Nephron progenitor cell (in vitro differentiated cells): ENCODE results near the gene RASSF8.

Experiments
- DNase-seq: peaks from one replicate; pipeline ENCODE4 v3.0.0; 2021
- H3K27ac Mint-ChIP-seq: 2 replicates; pipeline ENCODE4 v1.8.0; 2021; ENCODE audit warnings: mild to moderate bottlenecking, moderate library complexity, mixed read lengths
- H3K27me3 Mint-ChIP-seq: 2 replicates; pipeline ENCODE4 v1.8.0; 2021; ENCODE audit warnings: mild to moderate bottlenecking, low read depth, mixed read lengths; ENCODE audit not compliant: poor library complexity
- H3K36me3 Mint-ChIP-seq: 2 replicates; pipeline ENCODE4 v1.8.0; 2021; ENCODE audit warnings: low read depth, mixed read lengths
- H3K4me1 Mint-ChIP-seq: 2 replicates; pipeline ENCODE4 v1.8.0; 2021; ENCODE audit warnings: mixed read lengths
- H3K4me3 Mint-ChIP-seq: 2 replicates; pipeline ENCODE4 v1.8.0; 2021; ENCODE audit warnings: mild to moderate bottlenecking, moderate library complexity, mixed read lengths
- H3K9me3 Mint-ChIP-seq: 2 replicates; pipeline ENCODE4 v1.8.0; 2021; ENCODE audit warnings: mild to moderate bottlenecking, moderate library complexity, mixed read lengths
- TF ChIP-seq, protein P1 (sequence below): fragments of 200-600 bp; sonication (generic); IDR thresholded peaks from 2 replicates; pipeline ENCODE4 v1.5.0; 2021; ENCODE audit warnings: antibody characterized with exemption

The RASSF8 gene

DNA sequence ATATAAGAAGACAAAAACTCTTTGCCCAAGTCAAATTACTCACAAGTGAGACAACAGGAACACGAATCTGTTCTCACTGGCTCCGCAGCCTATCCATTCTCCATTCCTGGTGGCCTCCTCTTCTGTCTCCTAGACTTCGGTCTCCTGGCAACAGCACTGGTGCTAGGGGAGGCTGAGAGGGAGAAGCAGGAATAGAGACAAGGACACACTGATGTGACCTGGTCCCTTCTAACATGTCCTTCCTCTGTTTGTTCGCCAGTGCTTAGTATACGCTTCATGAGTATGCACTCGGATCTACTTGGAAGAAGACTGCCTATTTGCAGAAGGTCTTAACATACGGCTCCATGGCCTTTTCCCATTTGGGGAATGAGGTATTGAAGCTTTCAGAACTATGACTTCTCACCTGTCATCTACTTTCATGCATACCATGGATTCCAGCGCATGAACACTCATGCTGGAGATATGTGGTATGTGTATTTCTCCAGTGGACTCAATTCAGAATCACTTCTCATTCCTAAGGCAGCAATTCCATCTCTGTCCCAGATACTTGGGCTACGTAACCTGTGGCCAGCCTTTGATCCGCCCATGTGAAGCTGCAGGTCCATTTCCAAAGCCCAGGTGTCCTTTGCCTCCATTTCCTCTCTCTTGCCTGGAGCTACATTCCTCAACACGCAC lies 132.5 kb downstream of the RASSF8 start:
- TF ChIP-seq, protein P1, sequence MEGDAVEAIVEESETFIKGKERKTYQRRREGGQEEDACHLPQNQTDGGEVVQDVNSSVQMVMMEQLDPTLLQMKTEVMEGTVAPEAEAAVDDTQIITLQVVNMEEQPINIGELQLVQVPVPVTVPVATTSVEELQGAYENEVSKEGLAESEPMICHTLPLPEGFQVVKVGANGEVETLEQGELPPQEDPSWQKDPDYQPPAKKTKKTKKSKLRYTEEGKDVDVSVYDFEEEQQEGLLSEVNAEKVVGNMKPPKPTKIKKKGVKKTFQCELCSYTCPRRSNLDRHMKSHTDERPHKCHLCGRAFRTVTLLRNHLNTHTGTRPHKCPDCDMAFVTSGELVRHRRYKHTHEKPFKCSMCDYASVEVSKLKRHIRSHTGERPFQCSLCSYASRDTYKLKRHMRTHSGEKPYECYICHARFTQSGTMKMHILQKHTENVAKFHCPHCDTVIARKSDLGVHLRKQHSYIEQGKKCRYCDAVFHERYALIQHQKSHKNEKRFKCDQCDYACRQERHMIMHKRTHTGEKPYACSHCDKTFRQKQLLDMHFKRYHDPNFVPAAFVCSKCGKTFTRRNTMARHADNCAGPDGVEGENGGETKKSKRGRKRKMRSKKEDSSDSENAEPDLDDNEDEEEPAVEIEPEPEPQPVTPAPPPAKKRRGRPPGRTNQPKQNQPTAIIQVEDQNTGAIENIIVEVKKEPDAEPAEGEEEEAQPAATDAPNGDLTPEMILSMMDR, result no peak
- H3K36me3 Mint-ChIP-seq, result no peaks in the 10 kb centered on the region
- H3K4me1 Mint-ChIP-seq, result peaks cover 12% of the 10 kb centered on the region
- no peak for DNase-seq
- no peaks in the 10 kb centered on the region for H3K9me3 Mint-ChIP-seq
- H3K27ac Mint-ChIP-seq, result no peak overlapping the region
- H3K4me3 Mint-ChIP-seq, result no peak overlapping the region
- H3K27me3 Mint-ChIP-seq, result peaks cover 9% of the 10 kb centered on the region

DNA sequence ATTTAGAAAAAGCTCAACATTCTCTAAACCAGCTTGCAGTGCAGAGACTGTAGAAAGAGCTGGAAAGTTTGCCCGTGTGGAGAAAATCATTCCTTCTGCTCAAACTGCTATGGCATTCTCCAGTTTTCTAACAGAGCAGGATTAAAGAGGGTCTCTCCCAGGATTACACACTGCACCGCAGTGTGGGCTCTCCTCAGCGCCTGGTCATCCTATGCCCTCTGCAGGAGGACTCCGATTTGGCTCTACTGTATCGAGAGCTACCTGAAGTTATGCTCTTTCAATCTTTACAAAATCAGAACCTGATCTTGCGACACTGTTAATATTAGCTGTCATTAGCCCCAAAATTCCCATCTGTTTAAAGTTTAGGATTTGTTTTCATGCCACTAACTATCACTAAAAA lies 133.3 kb downstream of the RASSF8 start:
- no peak overlapping the region for H3K27ac Mint-ChIP-seq
- peaks cover 11% of the 10 kb centered on the region for H3K27me3 Mint-ChIP-seq
- peaks cover 12% of the 10 kb centered on the region for H3K4me1 Mint-ChIP-seq

DNA sequence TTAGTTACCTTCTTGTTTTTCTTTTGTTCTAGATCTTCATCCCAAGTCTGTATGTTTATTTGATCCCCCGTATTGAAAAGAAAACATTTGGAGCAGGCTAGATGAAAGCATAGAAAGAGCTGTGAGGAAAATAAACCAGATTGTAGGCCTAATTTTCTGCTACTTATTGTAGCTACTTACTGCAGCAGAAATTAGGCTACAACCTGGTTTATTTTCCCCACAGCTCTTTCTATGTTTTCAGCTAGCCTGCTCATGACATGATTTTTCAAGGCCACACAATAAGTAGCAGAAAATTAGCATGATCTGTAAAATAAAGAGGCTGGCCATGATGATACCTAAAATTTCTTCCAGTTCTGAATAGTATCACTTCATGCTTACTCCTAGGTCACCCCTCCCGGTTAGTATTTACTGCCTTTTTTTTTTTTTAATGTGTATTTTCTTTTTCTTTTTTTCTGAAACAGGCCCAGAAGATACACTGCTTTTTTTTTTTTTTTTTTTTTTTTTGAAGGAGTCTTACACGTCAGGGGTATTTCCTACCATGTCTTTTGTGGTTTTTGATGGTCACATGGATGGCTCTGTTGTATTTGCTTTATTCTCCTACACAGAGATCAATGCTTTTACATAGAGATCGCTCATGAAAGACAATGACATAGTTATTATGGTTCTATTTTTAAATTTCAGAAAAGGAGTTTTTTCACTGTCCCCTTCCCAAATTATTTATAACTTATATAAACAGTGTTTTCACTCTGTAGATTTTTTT lies 134.0 kb downstream of the RASSF8 start:
- Mint-ChIP-seq H3K27ac (no peak overlapping the region), H3K9me3 (no peaks in the 10 kb centered on the region), H3K4me3 (no peak overlapping the region)

More for the DNA sequence above, 133.3 kb downstream of the RASSF8 start:
- H3K9me3 Mint-ChIP-seq, result no peaks in the 10 kb centered on the region
- no peaks in the 10 kb centered on the region for H3K36me3 Mint-ChIP-seq
- no peak for DNase-seq
- no peak overlapping the region for H3K4me3 Mint-ChIP-seq
- TF ChIP-seq, protein P1, result peak; percentile 17

DNA sequence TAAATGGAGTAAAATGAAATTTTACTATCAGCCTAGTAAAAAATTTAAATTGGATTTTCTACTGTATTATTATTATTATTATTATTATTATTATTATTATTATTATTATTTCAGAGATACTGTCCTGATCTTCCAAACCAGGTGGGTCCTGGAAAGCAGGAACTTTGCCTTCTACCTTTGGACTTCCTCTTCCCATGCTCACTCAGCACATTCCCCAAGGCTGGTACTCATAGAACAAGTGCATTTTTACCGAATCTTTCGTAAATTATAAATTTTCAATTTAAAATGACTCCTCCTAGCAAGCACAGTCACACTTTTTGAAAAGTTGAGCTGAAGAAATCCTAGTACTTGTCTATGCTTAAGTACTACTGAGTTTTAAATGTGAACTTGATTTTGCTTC lies 136.7 kb downstream of the RASSF8 start:
- Mint-ChIP-seq H3K27ac (no peak overlapping the region), H3K27me3 (peaks cover 11% of the 10 kb centered on the region), H3K9me3 (no peaks in the 10 kb centered on the region), H3K4me3 (no peak overlapping the region), H3K4me1 (no peaks in the 10 kb centered on the region), H3K36me3 (no peaks in the 10 kb centered on the region)
- no peak for DNase-seq
- TF ChIP-seq, protein P1, result no peak

More for the DNA sequence above, 134.0 kb downstream of the RASSF8 start:
- no peak for DNase-seq
- H3K36me3 Mint-ChIP-seq, result no peaks in the 10 kb centered on the region
- peaks cover 11% of the 10 kb centered on the region for H3K27me3 Mint-ChIP-seq
- TF ChIP-seq, protein P1, result no peak
- H3K4me1 Mint-ChIP-seq, result peaks cover 12% of the 10 kb centered on the region

DNA sequence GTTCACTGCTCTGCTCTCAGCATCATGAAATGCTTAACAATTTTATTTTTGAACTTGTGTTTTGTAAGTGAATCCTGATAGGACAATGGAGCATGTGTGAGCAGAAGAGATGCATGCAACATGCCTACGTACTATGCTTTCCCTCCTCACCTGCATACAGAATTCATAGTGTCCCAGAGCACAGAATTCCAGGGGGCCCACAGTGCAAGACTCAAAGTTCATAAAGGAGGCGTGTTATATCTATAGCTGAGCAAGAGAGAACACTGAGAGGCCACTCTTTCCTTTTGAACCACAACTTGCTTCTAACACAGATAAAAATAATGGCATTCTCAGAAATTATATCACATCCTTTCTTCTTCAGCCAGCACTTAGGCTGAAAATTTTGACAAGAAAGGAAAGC lies 137.6 kb downstream of the RASSF8 start:
- TF ChIP-seq, protein P1, result no peak
- H3K27me3 Mint-ChIP-seq, result peaks cover 11% of the 10 kb centered on the region

More for the DNA sequence above, 137.6 kb downstream of the RASSF8 start:
- no peak overlapping the region for H3K4me3 Mint-ChIP-seq
- no peaks in the 10 kb centered on the region for H3K36me3 Mint-ChIP-seq
- no peak overlapping the region for H3K27ac Mint-ChIP-seq
- no peaks in the 10 kb centered on the region for H3K9me3 Mint-ChIP-seq
- no peak for DNase-seq
- H3K4me1 Mint-ChIP-seq, result no peaks in the 10 kb centered on the region
